ENCODE data around the gene PEAK3. TPM values are rescaled to one million over a fixed set of nuclear protein-coding genes. Genes with fewer than 3 reads are reported as not detected.

PEAK3 gene
- total RNA-seq, 1 donor from 2014 or later = 4.7 TPM

DNA sequence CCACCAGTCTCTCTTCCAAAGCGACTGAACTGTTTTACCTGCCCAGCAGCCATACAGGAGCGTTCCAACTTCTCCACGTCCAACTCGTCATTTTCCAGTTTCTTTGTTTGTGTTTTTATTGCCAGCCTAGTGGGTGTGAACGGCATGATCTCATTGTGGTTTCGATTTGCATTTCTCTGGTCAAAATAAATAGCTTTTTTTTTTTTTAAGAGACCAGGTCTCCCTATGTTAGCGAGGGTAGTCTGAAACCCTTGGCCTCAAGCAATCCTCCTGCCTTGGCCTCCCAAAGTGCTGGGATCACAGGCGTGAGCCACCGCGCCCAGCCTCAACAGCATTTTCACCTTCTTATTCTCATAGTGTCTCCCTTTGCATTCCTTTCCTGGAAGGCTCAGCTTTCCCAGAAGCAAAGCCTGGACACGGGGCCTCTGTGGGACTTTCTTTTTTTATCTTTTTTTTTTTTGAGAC, 21.6 kb downstream of the PEAK3 start:
- Histone ChIP-seq H3K27ac (no peak overlapping the region), H3K36me3 (no peaks in the 10 kb centered on the region), H3K27me3 (no peaks in the 10 kb centered on the region), H3K4me1 (no peaks in the 10 kb centered on the region), H3K4me3 (no peak overlapping the region), H3K9me3 (no peaks in the 10 kb centered on the region)
- intact Hi-C loops (cut with DNase I) = no loop called here
- DNase-seq (ENCODE audit: low spot score in 2 of 2) = no peak
- no peak for TF ChIP-seq CTCF (IDR thresholded peaks at IDR 0.05)

- Histone ChIP-seq H3K4me1 (no peaks in the 10 kb centered on the region), H3K4me3 (no peak overlapping the region), H3K36me3 (no peaks in the 10 kb centered on the region), H3K27me3 (no peaks in the 10 kb centered on the region), H3K27ac (no peak overlapping the region), H3K9me3 (no peaks in the 10 kb centered on the region)
- no peak for DNase-seq (ENCODE audit: low spot score in 2 of 2)
- no peak for TF ChIP-seq CTCF (IDR thresholded peaks at IDR 0.05)
- intact Hi-C loops (cut with DNase I) = no loop called here
Observed at GRCh38 chr19:2259336-2259735, 22.6 kb downstream of the PEAK3 start.

GRCh38 chr19:2255982-2256685, 25.8 kb downstream of the PEAK3 start, which contains the start of gene JSRP1:
TSS of gene JSRP1 (minus strand) at chr19:2256417. CDS start at chr19:2255314, 1,103 bp downstream.
- intact Hi-C loops (cut with DNase I) = no loop called here
- Histone ChIP-seq H3K4me3 (no peak within 1 kb of the TSS), H3K9me3 (no peaks in the 10 kb centered on the region), H3K4me1 (peaks cover 0 to 21% of the 10 kb centered on the region in 2 donors), H3K36me3 (no peaks in the 10 kb centered on the region), H3K27ac (no peak within 1 kb of the TSS), H3K27me3 (peaks cover 9% of the 10 kb centered on the region)
- no peak for DNase-seq (ENCODE audit: low spot score in 2 of 2)
- TF ChIP-seq CTCF (IDR thresholded peaks at IDR 0.05) = no peak

GRCh38 chr19:2255112-2255845, 26.7 kb downstream of the PEAK3 start:
- H3K27me3 ChIP-seq = peaks cover 13% of the 10 kb centered on the region
- no peaks in the 10 kb centered on the region for H3K36me3 ChIP-seq
- H3K9me3 ChIP-seq = no peaks in the 10 kb centered on the region
- no peak overlapping the region for H3K27ac ChIP-seq
- intact Hi-C loops (cut with DNase I) = no loop called here
- H3K4me1 ChIP-seq = peaks cover 0 to 26% of the 10 kb centered on the region in 2 donors
- DNase-seq (ENCODE audit: low spot score in 2 of 2) = no peak
- no peak overlapping the region for H3K4me3 ChIP-seq
- no peak for TF ChIP-seq CTCF (IDR thresholded peaks at IDR 0.05)

GRCh38 chr19:2254064-2254872, 27.7 kb downstream of the PEAK3 start:
- H3K36me3 ChIP-seq = no peaks in the 10 kb centered on the region
- intact Hi-C loops (cut with DNase I) = no loop called here

More at GRCh38 chr19:2254064-2254872, 27.7 kb downstream of the PEAK3 start:
- peaks cover 0 to 26% of the 10 kb centered on the region in 2 donors for H3K4me1 ChIP-seq
- no peaks in the 10 kb centered on the region for H3K9me3 ChIP-seq
- DNase-seq (ENCODE audit: low spot score in 2 of 2) = no peak
- no peak overlapping the region for H3K27ac ChIP-seq
- peaks cover 13% of the 10 kb centered on the region for H3K27me3 ChIP-seq
- no peak overlapping the region for H3K4me3 ChIP-seq
- no peak for TF ChIP-seq CTCF (IDR thresholded peaks at IDR 0.05)

Data from ascending aorta (tissue), 2 donors.